Astrocyte (in vitro differentiated cells and primary cell): ENCODE results near the gene APC2. TPM values are rescaled to one million over a fixed set of nuclear protein-coding genes. Genes with fewer than 3 reads are reported as not detected.

Experiments used
- DNase-seq: peaks from one replicate; pipeline ENCODE4 v3.0.0-alpha.2; 2010; ENCODE audit warnings: low read depth
- FAIRE-seq: peaks from 2 replicates; lab custom pipeline; 2011; peaks lifted over from hg19 to GRCh38; lab: Jason Lieb, UNC
- H2AFZ ChIP-seq: 2 replicates; pipeline ENCODE4 v1.6.0; 2012; ENCODE audit warnings: low read depth, low read length, inconsistent platforms
- H3K27ac ChIP-seq: 2 replicates; pipeline ENCODE4 v1.5.1; 2011; ENCODE audit warnings: low read depth, low read length, inconsistent platforms
- H3K27me3 ChIP-seq: 2 replicates; pipeline ENCODE4 v1.6.0; 2011; ENCODE audit warnings: low read length, inconsistent platforms; ENCODE audit not compliant: insufficient read depth
- H3K36me3 ChIP-seq: 2 replicates; pipeline ENCODE4 v1.5.1; 2011; ENCODE audit warnings: low read length, inconsistent platforms; ENCODE audit not compliant: insufficient read depth
- H3K4me1 ChIP-seq: 2 replicates; pipeline ENCODE4 v1.5.1; 2011; ENCODE audit warnings: low read length, inconsistent platforms; ENCODE audit not compliant: insufficient read depth
- H3K4me2 ChIP-seq: 2 replicates; pipeline ENCODE4 v1.6.0; 2012; ENCODE audit warnings: low read length, inconsistent platforms
- H3K4me3 ChIP-seq: 2 replicates; pipeline ENCODE4 v1.5.1; 2011; ENCODE audit warnings: low read depth, mild to moderate bottlenecking, low read length, inconsistent platforms; ENCODE audit not compliant: insufficient read depth
- H3K79me2 ChIP-seq: 2 replicates; pipeline ENCODE4 v1.6.0; 2012; ENCODE audit warnings: mild to moderate bottlenecking, low read length, inconsistent platforms; ENCODE audit not compliant: insufficient read depth
- H3K9ac ChIP-seq: 2 replicates; pipeline ENCODE4 v1.6.0; 2012; ENCODE audit warnings: mild to moderate bottlenecking, low read length, inconsistent platforms
- H3K9me3 ChIP-seq: 2 replicates; pipeline ENCODE4 v1.5.1; 2012; ENCODE audit warnings: low read depth, mild to moderate bottlenecking, low read length, inconsistent platforms; ENCODE audit not compliant: insufficient read depth
- H4K20me1 ChIP-seq: 2 replicates; pipeline ENCODE4 v1.6.0; 2012; ENCODE audit warnings: low read length, inconsistent platforms; ENCODE audit not compliant: insufficient read depth
- H3K27ac Mint-ChIP-seq: one replicate; pipeline ENCODE4 v1.8.0; 2021; ENCODE audit warnings: mild to moderate bottlenecking, mixed read lengths; ENCODE audit not compliant: unreplicated experiment
- H3K27me3 Mint-ChIP-seq: one replicate; pipeline ENCODE4 v1.8.0; 2021; ENCODE audit warnings: low read depth, mixed read lengths; ENCODE audit not compliant: unreplicated experiment
- H3K36me3 Mint-ChIP-seq: one replicate; pipeline ENCODE4 v1.8.0; 2021; ENCODE audit warnings: low read depth, mixed read lengths; ENCODE audit not compliant: unreplicated experiment
- H3K4me1 Mint-ChIP-seq: one replicate; pipeline ENCODE4 v1.8.0; 2021; ENCODE audit warnings: low read depth, mixed read lengths; ENCODE audit not compliant: unreplicated experiment
- H3K4me3 Mint-ChIP-seq: one replicate; pipeline ENCODE4 v1.8.0; 2021; ENCODE audit warnings: mild to moderate bottlenecking, moderate library complexity, mixed read lengths; ENCODE audit not compliant: unreplicated experiment
- H3K9me3 Mint-ChIP-seq: one replicate; pipeline ENCODE4 v1.8.0; 2021; ENCODE audit warnings: mild to moderate bottlenecking, mixed read lengths; ENCODE audit not compliant: unreplicated experiment
- CTCF ChIP-seq: IDR thresholded peaks from 2 replicates; pipeline ENCODE4 v1.5.1; 2011; ENCODE audit warnings: low read depth, mild to moderate bottlenecking, inconsistent platforms, low read length, moderate library complexity; ENCODE audit not compliant: insufficient read depth
- EZH2 ChIP-seq: IDR thresholded peaks from 2 replicates; pipeline ENCODE4 v1.6.1; 2012; ENCODE audit warnings: mild to moderate bottlenecking, low read length, inconsistent platforms; ENCODE audit not compliant: insufficient read depth
- total RNA-seq: library from RNA; stranded (reverse); gene quantifications from 2 replicates; pipeline ENCODE4 v1.2.1, GENCODE V29; 2021

APC2 gene
- total RNA-seq, 1 donor from 2014 or later = 7.1 TPM

GRCh38 chr19:1412995-1413800 is 36.7 kb upstream of the APC2 start:
- no peak for TF ChIP-seq CTCF
- no peak for TF ChIP-seq EZH2
- Histone ChIP-seq H3K27me3 (no peaks in the 10 kb centered on the region), H3K9me3 (no peaks in the 10 kb centered on the region), H3K9ac (no peak overlapping the region), H3K79me2 (peaks cover 100% of the 10 kb centered on the region), H4K20me1 (peaks cover 94% of the 10 kb centered on the region), H3K4me3 (no peak overlapping the region), H3K4me1 (peaks cover 78% of the 10 kb centered on the region), H3K4me2 (no peak overlapping the region), H3K36me3 (peaks cover 8% of the 10 kb centered on the region), H3K27ac (no peak overlapping the region), H2AFZ (no peak overlapping the region)
- H3K4me3 Mint-ChIP-seq = no peak overlapping the region
- FAIRE-seq = no peak
- peaks cover 7% of the 10 kb centered on the region for H3K36me3 Mint-ChIP-seq
- H3K4me1 Mint-ChIP-seq = peaks cover 60% of the 10 kb centered on the region
- H3K9me3 Mint-ChIP-seq = no peaks in the 10 kb centered on the region
- no peaks in the 10 kb centered on the region for H3K27me3 Mint-ChIP-seq
- no peak overlapping the region for H3K27ac Mint-ChIP-seq
- no peak for DNase-seq

GRCh38 chr19:1416014-1416841 is 33.7 kb upstream of the APC2 start:
- H3K4me1 Mint-ChIP-seq = peaks cover 43% of the 10 kb centered on the region
- Histone ChIP-seq H3K9me3 (no peaks in the 10 kb centered on the region), H3K79me2 (peaks cover 98% of the 10 kb centered on the region), H3K36me3 (peaks cover 27% of the 10 kb centered on the region), H4K20me1 (peaks cover 95% of the 10 kb centered on the region), H3K27ac (peak overlapping the region; percentile 95), H3K4me3 (peak overlapping the region; percentile 7), H3K4me1 (peaks cover 55% of the 10 kb centered on the region), H3K27me3 (no peaks in the 10 kb centered on the region), H2AFZ (no peak overlapping the region), H3K9ac (peak overlapping the region; percentile 82), H3K4me2 (peak overlapping the region; percentile 82)
- TF ChIP-seq EZH2 (no peak), CTCF (no peak)
- DNase-seq (peak; percentile 40), FAIRE-seq (no peak)
- peaks cover 10% of the 10 kb centered on the region for H3K36me3 Mint-ChIP-seq
- no peaks in the 10 kb centered on the region for H3K9me3 Mint-ChIP-seq
- H3K4me3 Mint-ChIP-seq = peak overlapping the region; percentile 67
- H3K27me3 Mint-ChIP-seq = no peaks in the 10 kb centered on the region
- peak overlapping the region; percentile 82 for H3K27ac Mint-ChIP-seq
